ENCODE data around the gene GPR156.

DNA sequence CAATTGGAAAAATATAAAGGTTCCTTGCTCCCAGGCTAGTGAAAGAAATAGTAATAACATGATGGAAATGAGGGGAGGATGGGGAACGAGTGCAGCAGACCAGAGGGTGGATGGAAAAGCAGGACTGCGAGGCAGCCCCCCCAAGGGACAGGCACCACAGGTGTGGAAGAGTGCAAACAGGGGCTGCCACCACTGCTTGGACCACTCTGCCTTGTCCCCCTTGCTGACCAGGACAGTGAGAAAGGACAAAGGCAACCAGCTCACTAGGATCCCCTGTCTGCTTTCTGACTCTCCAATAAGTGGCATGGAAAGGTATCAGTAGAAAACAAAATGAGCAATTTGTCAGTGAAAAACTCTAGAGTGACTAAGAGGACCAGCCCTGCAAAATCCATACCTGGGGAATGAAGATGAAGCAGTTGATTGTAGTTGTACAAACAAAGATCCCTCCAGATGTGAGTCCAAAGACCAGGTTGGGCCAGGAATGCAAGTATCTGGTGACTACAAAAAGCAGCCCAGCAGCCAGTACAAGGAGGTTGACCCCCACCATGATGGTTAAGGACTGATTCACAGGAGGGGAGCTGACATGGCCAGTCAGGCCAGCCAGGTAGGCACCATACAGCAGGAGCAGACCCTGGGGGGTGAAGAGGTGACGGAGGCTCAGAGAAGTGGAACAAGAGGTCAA, 104.2 kb downstream of the GPR156 start:
- TF ChIP-seq ELF4 (IDR thresholded peaks at IDR 0.05) (no peak), SUZ12 (IDR thresholded peaks at IDR 0.05) (no peak), BHLHE40 (IDR thresholded peaks at IDR 0.05; ENCODE audit: borderline replicate concordance) (no peak)

All from HEK293T (cell line).